NCI-H748 (cell line): ENCODE results near the gene GPR153.
A peak's percentile ranks its signal among the peaks of the same experiment; 100 is the strongest.

ENCODE experiments used
- DNase-seq: peaks from one replicate; lab custom pipeline; 2025; ENCODE audit not compliant: unreplicated experiment; lab: John Stamatoyannopoulos, UW

Gene GPR153

GRCh38 chr1:6206520-6206855 is 54.4 kb downstream of the GPR153 start:
- DNase-seq = no peak

DNA sequence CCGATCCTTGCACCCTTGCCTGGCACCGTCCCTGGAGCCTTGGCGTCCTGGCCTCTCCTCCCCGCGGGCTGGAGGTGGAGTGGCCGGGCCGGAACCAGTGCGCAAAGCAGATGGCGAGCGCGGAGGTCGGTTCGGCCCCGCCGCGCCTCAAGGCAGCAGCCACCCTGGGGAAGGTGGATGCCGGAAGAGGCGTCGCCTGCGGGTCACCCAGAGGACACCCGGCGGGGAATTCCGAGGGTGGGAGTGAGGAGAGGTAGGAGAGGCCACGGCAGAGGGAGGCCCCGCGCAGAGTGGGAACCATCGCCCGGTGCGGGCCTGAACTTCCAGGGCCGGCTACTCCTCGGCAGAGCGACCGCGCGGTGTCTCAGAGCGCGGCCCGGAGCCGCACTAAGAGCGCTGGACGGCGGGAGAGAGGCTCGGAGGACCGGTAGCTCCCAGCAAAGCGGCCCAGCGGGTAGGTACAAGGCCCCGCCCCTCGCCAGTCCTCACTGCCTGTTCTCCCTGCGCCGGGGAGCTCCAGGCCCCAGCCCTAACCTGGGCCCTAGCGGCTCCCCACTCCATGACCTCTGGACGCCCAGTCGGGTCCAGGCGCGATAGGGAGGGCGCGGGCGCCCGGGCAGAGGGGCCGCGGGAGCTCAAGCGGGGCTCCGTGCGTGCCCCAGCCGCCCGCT is 54.9 kb downstream of the GPR153 start, which contains the start of gene RNF207:
RNF207 (plus strand) TSS at position 271 of the 671 bp plus-strand sequence. CDS start 417 bp downstream, outside the sequence.
- DNase-seq = peak; percentile 44

GRCh38 chr1:6202256-6202655 is 58.6 kb downstream of the GPR153 start:
- DNase-seq = no peak

DNA sequence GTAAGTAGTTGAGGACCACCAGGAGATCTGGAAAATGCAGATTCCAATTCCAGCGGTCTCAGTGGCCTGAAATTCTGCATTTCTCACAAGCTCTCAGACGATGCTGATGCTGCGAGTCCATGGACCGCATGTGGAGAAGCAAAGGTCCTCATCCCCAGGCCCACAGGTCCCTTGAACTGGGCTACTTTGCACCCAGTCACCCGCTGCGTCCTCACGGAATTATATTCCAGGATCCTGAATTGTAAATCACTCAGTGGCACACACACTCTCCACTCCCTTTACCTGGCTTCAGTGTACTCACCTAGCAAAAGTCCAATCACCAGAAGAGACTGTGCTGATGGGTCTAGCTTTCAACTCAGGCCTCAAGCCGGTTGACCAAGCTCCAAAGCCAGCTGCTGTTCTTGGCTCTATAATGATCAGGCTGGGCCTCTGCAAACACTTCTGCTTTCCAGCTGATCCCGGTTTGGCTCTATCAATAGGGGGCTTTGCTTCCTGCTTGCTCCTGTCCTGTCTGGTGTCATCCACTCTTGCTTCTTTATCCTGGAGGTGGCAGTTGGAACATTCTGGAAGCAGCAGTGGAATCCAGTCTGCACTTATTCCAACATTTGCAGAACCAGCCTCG is 60.6 kb downstream of the GPR153 start:
- DNase-seq = no peak

GRCh38 chr1:6199298-6200187 is 61.4 kb downstream of the GPR153 start, which contains the start of gene RPL22:
Gene RPL22, minus strand, starts transcription at chr1:6199595. Its CDS starts 22 bp downstream, at chr1:6199573.
- DNase-seq = peak; percentile 98

DNA sequence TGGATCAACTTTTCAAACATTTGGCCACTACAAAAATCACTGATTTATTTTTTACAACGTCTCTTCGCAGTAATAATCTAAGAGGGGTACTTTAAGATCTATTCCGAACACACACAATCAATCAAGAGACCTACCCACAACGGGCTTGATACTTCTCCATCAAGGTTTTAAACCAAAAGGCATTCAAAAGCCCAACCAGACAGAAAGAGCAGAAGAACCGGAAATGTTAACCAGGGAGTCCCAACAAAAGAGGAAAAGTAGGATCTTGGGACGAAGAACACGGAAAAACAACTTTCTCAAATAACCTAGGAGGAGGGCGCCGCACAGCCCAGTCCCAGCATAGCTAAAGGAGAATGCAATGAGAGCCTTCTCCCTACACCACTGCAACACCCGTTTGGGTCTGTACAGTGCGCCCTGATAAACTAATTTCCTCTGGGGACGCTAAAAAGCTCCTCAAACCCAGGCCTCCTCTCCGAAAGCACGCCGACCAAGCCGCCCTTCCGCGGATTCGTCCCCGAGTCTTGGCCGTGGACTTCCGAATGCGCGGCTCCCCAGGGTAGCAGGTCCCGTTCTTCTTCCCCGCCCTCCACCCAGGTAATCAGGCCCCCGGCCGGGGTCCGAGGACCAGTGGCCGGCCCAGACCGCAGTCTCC is 62.1 kb downstream of the GPR153 start:
- peak; percentile 24 for DNase-seq

DNA sequence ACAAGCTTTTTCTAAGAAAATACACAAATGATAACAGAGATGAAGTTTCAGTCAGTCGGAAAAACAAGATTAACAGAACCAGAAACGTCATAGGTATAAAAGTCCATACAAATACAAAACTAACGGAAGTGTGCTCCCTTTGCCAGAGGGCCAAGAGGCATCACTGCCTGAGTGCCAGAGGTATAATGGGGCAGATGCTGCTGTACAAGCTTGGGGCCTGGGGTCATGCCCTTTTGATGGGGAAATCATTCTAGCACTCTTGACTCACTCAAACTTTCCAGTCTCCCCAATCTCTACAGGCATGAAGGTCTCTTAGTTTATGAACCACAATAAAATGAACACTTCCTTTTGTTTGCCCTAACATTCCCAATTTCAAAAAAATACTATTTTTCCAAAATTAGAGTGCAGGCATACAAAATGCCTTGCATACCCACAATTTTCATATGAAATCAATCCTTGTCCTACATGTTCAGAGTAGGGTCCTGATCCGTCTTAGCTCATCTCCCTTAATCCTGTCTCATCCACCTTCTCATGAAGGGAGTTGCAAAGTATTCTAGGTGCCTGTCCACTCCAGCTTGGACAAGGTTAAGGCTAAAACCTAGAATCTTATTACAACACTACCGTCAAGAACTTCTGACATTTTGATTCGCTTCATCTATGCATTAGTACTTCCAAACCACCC is 63.0 kb downstream of the GPR153 start:
- DNase-seq = no peak
